RPMI7951 (cell line): ENCODE data around the gene DBH. TPM values are rescaled to one million over a fixed set of nuclear protein-coding genes. Genes with fewer than 3 reads are reported as not detected.

Source experiments
- DNase-seq: peaks from one replicate; pipeline ENCODE4 v3.0.0-alpha.2; 2012; ENCODE audit warnings: low read depth
- total RNA-seq: library from RNA; depleted of rRNA; stranded (reverse); fragments of >200 nt; shearing (Covaris generic); gene quantifications from 2 replicates; pipeline ENCODE4 v1.2.3, GENCODE V29; 2014; rRNA removed

The DBH gene
- not detected in 2 replicates for total RNA-seq

DNA sequence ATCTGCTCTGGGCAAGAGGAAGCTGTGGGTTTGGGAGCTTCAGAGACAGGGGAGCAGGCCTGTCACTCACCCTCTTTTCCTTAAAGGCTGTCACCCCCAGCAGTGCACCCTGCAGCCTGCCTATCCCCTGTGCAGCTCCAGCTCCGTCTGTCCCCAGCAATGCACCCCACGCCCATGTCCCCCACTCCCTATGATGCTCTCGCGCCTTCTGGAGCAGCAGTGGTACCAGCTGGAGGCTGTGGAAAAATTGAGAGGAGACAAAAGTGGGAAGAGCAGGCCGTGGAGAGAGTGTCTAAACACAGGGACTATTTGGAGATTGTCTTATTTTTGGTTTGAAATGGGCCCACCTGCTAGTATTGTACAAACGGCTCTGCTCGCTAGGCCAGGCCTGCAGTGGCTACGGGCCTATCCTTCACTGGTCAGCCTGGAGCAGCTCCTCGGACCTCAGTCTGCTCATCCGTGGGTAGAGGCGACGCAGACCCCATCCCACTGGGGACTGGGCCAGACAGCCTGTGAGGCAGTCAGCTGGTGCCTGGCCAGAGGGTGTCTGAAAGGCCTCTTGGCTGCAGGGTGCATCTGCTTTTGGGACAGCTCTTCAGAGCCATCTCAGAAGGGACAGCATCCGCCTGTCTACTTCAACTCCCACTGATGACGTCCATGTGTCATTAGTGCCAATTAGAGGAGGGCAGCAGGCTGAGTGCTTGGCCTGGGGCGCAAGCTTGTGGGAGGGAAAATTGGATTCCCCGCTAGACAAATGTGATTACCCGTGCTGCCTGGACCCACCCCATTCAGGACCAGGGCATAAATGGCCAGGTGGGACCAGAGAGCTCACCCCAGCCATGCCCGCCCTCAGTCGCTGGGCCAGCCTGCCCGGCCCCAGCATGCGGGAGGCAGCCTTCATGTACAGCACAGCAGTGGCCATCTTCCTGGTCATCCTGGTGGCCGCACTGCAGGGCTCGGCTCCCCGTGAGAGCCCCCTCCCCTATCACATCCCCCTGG is at the start of gene DBH:
DBH (plus strand) TSS at position 831 of the 999 bp plus-strand sequence; CDS start at position 840, 9 bp downstream.
- no peak for DNase-seq

DNA sequence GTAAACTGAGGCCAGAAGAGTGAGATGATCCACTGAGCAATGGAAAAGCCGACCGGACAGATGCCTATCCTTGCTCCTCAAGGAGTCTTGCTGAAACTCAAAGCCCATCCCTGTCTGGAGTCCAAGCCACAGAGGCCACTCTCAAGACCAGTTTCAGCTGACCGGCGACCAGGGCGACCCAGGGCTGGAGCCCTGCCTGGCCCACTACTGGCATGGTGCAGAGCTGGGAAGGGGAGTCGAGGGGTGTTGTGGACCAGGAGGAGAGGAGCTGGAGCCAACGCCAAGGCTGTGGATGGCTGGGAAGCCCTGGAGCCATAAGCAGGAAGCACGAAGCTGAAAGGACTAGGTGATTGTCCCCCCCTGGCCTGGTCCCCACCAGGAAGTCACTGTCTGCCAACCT is 49.1 kb upstream of the DBH start:
- no peak for DNase-seq

DNA sequence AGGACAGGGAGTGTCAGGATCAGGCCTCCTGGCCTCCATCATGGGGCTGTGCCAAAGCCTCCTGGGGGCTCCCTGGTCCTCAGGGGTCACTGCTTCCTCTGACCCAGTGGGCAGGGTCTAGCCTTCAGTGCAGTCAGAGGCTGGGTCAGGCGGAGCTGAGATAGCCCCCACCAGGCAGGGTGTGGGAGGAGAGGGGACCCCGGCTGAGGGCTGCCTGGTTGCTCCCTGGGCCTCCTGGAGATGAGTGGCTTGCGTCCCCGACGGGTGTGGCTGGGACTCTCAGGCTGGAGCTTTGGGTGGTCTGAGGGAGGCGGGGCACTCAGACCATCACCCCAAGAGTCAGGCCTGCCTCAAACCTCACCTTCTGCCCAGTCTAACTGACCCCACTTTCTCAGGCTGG is 48.7 kb upstream of the DBH start:
- no peak for DNase-seq

DNA sequence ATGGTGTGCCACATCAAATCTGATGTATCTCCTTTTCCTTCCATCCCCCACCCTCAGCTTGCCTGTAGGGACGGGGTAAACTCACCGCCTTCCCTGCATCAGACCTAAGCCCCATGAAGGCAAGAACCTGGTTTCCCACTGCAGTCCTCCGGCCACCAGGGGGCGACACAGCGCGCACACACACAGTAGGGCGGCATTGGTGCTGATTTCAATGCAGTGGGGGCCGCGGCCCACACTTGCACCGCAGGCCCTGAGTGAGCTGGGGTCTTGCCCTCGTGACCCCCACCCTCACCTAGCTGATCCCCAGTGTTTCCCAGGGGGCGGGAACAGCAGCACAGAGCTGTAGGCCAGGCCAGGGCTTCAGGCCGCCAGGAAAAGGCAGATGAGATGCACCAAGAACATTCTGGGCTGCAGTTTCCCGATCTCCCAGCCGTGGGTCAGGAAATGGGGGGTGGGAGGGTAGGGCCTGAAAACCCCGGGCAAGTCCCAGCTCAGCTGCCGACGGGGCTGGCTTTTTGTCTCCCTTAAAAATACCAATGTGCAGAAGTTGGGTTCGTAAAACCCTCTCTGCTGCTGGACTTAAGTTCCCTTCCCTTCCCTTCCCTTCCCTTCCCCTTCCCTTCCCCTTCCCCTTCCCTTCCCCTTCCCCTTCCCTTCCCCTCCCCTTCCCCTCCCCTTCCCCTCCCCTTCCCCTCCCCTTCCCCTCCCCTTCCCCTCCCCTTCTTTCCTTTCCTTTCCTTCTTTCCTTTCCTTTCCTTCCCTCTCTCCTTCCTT is 46.5 kb upstream of the DBH start:
- DNase-seq: no peak

DNA sequence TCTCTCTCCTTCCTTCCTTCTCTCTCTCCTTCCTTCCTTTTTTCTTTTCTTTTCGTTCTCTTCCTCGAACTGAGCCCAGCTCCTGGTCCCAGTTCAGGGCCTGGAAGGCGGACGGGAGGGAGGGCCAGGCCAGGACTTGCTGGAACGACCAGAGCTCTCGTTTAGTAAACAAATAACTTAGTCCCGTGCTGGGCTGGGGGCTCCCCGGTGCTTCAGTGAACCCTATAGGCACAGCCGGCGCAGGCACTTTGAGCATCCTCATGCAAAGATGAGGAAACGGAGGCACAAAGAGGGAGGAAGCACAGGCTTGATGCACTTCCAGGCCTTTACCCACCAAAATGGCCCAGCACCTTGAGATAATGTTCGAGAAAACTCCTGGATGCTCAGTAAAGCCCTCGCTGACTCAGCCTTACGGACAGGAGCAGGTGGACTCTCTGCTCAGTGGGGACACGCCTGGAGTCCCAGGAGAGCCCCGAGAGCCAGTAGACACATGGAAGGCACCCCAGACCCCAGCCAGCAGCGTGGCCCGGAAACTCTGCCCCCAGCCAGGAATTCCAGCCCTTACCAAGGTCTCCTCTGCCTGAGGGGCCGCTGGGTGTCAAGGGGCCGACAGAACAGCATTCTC is 45.8 kb upstream of the DBH start:
- no peak for DNase-seq

DNA sequence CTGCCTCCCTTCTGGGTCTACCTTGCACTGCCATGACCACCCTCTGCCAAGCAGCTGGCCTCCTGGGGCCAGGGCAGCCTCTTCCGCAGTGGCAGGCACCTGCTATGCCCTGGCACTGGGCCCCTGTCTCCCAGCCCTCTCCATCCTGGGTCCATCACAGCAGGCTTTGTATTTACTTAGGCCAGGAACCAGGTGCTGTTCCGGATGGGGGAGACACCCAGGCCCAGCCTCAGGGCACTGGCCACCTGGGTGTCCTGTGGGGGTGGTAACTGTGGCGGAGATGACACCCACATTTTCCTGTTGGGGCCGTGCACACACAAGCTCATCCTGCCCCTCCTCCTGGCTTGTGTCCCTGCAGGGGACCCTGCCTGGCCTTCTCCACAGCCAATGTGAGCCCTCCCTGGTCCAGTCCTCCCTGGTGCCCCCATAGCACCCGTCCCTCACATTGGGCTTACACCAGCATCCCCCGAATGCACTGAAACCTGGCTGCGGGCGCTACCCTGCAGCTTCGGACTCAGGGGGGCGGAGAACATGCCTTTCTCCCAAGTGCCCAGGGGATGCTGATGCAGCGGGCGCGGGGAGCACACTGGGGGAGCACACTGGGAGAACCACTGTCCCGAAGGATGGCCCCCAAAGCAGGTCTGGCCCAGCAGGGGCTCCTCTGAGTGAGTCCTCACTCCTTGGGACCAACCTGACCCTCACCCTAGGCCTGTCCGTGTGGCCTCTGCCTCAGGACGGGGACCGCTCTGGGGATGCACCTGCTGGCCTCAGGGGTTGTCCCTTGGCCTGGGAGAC is 44.9 kb upstream of the DBH start:
- DNase-seq: no peak

DNA sequence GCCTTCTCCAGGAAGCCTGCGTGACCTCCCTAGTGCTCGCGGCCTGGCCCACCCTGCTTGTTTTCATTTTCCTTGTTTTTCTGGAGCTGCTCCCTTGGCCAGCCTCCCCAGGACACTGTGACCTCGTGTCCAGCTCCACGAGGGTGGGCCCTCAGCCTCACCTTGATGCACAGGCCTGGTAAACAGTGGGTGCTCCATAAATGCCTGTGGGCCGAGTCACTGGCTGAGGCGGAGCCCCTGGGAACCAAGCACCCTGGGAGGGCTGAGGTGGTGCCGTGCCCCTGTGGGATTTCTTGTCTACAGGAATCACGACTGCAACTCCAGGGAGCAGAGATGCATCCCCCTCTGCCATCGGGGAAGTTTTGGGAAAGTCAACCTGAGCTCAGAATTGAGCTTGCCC is 44.2 kb upstream of the DBH start:
- no peak for DNase-seq

DNA sequence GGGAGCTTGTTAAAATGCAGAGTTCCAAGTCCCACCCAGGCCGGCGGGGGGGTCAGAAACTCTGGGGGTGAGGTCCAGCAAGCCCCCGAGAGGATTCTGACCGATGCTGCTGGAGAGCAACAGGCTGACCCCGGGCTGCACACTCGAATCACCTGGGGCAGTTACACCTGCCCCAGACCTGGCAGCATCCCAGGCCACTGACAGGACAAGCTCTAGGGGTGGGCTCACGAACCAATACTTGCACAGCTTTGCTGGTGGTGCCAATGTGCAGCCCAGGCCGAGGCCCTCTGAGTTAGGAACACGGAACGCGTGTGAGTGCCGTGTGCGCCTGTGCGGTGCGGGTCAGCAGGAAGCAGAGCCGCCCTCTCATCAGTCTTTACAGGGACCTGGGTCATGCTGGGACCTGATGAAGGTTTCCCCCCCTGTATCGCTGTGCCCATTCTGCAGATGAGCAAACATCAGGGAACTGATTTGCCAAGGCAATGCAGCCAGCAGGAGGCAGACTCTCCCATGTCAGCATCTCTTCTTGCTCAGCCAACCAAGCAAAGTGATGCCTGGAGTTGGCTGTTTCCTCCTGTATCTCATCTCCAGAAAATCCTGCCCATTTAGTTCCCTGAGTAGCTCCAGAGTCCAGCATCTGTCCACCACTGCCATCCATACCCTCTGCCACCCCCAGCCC is 43.3 kb upstream of the DBH start:
- no peak for DNase-seq

DNA sequence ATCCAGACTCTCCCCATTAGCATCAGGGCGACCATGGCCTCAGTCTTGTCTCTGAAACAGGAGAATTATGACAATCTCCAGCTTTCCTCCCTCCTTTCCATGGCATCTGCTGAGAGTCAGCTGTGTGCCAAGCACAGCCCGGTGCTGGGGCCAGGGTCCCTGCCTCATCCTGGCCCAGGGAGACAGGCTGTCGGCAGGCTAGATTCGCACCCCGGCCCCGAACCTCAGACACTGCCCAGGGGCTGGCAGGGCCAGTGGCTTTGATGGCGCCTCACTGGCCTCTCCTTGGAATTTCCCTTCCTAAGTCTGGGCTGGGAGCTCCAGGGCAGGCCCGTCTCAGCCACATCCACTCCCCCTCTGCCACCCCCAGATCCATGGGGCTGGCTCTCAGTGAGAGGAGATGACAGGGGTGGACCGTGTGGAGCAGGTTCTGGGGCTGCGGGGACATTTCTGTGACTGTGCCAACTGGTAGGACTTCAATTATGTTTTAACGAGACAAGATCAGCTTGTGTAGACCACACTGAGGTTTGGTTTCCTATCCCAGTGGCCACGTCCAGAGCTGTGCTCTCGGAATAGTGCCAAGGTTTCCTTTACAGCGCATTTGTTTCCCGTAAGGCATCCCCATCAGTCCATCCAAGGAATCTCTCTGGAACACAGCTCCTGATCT is 42.4 kb upstream of the DBH start:
- peak; percentile 67 for DNase-seq

DNA sequence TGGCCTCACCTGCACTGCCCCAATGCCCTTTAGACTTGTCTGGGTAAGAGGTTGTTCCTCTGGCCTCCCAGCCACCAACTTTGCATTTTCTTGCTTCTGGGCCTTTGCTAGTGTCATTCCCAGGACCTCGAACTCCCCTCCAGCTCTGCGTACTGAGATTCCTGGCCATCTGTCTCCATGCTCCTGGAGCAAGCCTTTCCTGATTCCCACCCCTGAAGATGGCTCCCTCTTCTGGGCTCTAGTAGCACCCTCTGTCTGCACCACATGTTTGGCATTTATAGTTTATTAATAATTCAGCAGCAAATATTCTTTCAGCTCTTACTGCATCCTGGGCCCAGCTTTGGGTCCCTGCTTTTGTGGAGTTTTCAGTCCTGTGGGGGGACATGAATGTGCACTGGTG is 41.9 kb upstream of the DBH start:
- no peak for DNase-seq

DNA sequence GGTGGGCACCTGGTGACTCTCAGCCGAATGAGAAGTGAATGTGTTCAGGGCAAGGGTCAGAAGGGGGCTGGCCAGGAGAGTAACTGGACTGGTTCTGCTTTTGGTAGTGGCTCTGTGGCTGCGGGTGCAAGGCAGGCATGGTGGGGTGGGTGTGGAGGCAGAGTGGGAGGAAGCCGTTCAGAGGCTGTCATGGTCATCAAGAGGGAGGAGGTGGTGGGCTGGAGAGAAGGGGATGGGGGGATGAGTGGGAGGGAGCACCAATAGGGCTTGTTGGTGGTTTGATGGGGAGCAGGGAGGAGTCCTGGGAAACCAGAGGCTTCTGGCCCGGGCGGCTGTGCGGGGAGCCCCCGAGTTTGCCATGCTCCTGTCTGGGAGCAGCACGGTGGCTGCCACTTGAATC is 40.3 kb upstream of the DBH start:
- no peak for DNase-seq

DNA sequence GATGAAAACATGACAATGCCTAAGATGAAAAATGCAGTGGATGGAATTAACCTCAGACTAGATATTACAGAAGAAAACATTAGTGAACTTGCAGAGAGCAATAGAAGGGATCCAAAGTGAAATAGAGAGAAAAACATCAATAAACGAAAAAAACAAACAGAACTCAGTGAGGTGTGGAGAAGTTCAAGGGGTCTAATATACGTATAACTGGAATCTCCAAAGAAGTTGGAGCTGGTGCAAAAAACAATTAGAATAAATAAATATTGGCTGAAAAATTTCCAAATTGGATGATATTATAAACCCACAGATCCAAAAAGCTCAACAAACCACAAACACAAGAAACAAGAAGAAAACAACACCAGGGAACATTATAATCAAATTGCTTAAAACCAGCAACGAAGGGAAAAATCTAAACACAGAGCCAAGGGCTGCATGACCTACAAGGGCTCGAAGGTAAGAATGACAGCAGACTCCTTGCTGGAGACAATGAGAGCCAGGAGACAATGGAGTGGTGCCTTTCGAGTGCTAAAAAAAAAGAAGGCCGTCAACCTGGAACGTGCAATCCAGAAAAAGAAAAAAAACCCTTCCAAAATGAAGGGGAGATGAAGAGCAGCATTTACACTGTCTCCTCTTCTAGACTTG is 38.7 kb upstream of the DBH start:
- DNase-seq: no peak

DNA sequence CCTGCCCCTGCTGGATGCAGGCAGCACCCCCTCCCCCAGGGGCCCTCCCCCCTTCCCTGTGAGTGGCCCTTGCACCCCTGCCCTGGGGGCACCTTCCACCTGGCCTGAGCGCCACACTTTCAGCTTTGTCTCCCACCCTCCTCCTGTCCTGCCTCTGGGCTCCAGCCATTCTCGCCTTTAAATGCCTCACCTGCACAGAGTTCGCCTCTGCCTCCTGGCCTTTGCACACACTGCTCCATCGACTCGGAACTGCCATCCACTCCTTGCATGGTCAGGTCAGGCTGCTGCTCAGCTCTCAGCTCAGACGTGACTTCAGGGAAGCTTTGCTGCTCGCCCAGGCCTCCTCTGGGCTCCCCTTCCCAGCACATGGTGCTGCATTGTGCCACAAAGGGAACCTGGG is 37.2 kb upstream of the DBH start:
- no peak for DNase-seq

DNA sequence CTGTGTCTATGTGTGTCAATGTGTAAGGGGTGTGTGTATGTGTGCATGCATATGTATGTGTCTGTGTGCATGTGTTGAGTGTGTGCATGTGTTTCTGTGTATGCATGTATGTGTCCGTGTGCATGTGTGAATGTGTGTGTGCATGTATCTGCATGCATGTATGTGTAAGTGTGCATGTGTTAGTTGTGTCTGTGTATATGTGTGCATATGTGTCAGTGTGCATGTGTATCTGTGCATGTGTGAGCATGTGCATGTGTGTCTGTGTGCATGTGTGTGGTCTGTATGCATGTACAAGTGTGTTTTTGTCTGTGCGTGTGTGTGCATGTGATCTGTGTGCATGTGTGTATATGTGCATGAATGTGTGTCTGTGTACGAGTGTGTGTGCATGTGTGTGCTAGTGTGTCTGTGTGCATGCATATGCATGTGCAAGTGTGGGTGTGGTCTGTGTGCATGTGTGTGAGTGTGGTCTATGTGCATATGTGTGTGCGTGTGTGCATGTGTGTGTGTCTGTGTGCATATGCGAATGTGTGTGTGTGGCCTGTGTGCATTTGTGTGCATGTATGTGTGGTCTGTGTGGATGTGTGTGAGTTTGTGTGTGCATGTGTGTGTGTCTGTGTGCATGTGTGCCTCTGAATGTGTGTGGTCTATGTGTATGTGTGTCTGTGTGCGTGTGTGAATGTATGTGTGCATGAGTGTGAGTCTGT is 36.5 kb upstream of the DBH start:
- no peak for DNase-seq

DNA sequence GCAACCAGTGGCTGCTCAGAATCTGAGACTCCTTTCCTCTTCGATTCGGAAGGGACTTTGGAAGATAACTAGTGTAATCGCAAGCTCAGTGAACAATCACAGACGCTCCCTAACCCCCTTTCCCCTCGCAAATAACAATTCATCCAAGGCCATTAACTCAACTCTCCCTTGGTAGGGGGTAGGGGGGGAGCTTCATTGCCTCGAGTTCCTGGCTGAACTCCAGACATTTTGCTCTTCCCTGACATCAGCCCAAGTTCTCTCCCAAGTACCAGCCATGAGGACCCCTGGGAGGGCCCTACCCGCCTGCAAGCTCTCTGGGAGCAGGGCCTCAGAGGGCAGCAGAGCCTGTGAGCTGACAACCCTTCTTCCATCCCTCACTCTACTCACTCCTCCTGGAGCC is 35.4 kb upstream of the DBH start:
- no peak for DNase-seq

DNA sequence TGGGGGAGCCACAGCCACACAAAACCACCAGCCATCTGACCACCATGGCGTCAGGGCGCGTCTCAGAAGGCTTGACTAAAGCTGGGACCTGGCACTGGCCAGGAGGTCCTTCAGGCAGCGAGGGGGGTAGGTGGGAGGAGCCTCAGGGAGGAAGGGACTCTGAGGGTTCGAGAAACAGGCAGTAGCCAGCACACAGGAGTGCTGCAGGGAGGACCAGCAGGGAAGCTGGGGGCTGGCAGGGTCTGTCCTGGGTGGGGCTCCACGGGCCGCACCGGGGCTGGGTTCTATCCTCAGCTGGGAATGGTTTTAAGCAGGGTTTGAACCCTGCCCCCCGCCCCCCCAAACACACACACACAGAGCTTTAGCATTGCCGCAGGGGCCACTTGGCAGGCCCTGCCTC is 34.4 kb upstream of the DBH start:
- DNase-seq: no peak

DNA sequence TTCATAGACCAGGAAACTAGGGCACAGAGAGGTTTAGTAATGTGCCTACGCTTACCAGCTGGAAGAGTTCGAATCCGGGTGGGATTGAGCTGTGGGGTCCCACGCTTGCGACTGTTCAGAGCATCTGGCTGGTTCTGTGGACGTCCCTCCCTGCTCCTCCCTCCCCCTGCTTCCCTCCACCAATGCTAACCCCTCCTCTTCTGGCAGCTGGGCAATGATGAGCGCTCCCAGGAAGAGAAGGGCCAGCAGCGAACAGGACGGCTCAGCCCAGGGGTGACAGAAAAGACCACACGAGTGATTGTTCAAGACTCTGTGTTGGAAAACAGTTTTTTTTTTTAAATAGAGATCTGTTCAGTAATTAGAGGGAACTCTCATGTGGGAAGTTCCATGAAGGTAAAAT is 33.9 kb upstream of the DBH start:
- DNase-seq: no peak

DNA sequence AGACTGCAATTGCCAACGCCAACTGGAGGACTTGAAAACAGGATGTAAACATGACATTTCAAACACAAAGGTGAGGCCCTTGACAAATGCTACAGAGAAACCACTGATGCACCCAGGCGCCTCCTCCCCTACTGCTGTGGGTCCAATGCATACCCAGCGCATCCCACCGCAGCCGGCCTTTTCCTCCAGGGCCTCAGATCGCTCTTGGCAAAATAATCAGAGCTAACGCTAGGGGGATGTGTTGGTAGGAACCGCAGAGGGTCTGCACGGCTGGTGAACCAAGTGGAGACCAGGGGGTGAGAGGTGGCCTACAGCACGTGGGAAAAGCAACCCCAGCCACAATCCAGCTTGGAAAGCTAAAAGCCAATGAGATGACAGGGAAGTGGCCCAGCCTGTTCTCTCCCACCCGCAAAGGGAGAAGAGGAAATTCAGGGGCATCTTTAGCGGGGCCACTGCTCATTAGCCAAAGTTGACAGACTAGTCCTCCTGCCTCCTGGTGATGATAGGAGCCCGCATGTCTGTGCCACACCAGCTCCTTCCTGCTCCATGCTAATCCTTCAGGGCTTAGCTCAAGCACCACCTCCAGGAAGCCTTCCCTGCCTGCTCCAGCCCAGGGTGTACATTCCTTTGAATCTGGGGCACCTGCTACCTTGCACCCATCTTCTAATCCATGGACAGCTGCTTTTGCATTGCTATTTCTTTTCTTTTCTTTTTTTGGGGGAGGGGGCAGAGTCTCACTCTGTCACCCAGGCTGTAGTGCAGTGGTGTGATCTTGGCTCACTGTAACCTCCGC is 32.8 kb upstream of the DBH start:
- no peak for DNase-seq
